Thyroid gland (tissue), 4 donors: ENCODE measurements around the gene RANBP10. TPM values are rescaled to one million over a fixed set of nuclear protein-coding genes. Genes with fewer than 3 reads are reported as not detected.

Experiments
- DNase-seq, 2 donors: peaks; one replicate each; pipeline ENCODE4 v3.0.0-alpha.2; 2019
- H3K27ac ChIP-seq, 3 donors: fragments of 200-600 bp; sonication (generic); 1 replicate in 2 of 3; 2 replicates in 1 of 3; pipeline ENCODE4 v1.5.1; 2016 to 2019; ENCODE audit warnings: mild to moderate bottlenecking in 1 of 3, moderate library complexity in 1 of 3
- H3K27me3 ChIP-seq: fragments of 200-600 bp; sonication (generic); one replicate; pipeline ENCODE4 v1.5.1; 2019
- H3K36me3 ChIP-seq, 2 donors: fragments of 200-600 bp; sonication (generic); one replicate each; pipeline ENCODE4 v1.5.1; 2016 to 2019
- H3K4me1 ChIP-seq, 2 donors: fragments of 200-600 bp; sonication (generic); one replicate each; pipeline ENCODE4 v1.5.1; 2017 to 2019
- H3K4me3 ChIP-seq, 3 donors: fragments of 200-600 bp; sonication (generic); replicated peaks in 1 of 3; 1 replicate in 2 of 3; 2 replicates in 1 of 3; pipeline ENCODE4 v1.5.1; 2016; ENCODE audit warnings: mild to moderate bottlenecking in 1 of 3
- H3K9me3 ChIP-seq: fragments of 200-600 bp; sonication (generic); one replicate; pipeline ENCODE4 v1.5.1; 2017
- POLR2A ChIP-seq, 2 donors: fragments of 450-650 bp; IDR thresholded peaks; one replicate each; pipeline ENCODE4 v1.6.1; 2017; ENCODE audit warnings: antibody characterized with exemption in 2 of 2, mild to moderate bottlenecking in 2 of 2, moderate library complexity in 1 of 2
- WGBS, 2 donors: methylation state at CpG; one replicate each; pipeline ENCODE4 v1.1.5; 2017; 5-methylcytosine and 5-hydroxymethylcytosine counted together
- intact Hi-C: fragments of 100-400 bp; cut with DNase I; formaldehyde crosslinking; loops from one replicate; pipeline ENCODE4 v1.15.1; 2023
- total RNA-seq, 4 donors: library from RNA; depleted of rRNA; stranded (reverse); fragments of >200 nt; gene quantifications; one replicate each; pipeline ENCODE4 v1.2.3, GENCODE V29; 2016
- TF ChIP-seq, protein P1 (sequence below), 6 experiments: fragments of 200-600 bp in 3 of 6; fragments of 450-650 bp in 3 of 6; sonication (generic) in 3 of 6; IDR thresholded peaks; one replicate each; pipeline ENCODE4 v1.5.1; 2016 to 2019; ENCODE audit warnings: antibody characterized with exemption in 6 of 6, mild to moderate bottlenecking in 2 of 6, inconsistent platforms in 1 of 6, moderate library complexity in 1 of 6

The RANBP10 gene
- total RNA-seq, 4 donors from 2014 or later = 9.2 to 13.0 (median 11.0) TPM

DNA sequence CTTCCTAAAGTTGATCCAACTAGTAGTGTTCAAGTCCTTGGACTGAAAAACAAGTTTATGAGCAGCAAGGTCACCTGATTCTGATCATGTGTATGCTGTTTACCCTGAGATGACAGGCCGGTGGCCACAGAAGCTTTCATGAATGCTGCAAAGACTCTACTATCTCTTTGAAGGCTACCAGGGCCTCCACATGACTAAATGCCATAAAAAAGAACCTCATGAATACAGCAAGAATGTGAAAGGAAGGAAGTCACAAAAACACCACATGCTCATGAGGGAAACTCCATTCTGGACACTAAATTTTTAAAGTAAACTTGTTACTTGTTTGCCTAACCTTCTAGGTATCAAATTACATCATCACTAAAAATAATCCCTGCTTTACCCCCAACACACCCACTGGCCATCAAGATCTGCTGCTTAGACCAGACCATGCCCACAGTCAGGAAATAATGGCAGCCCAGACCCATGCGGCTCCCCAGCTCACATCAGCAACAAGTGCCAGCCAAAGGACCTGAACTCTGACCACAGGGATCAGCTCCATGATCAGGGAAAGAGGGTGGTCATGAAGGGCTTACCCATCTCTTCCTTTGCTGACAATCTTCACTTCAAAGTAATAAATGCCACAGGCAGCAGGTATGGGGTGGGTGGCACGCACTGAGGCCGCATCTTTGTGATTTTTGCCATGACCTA is 1.4 kb downstream of the RANBP10 start:
- 73 to 88% methylated on average over 4 of the region's 4 CpGs for WGBS, 2 donors
- Histone ChIP-seq H3K36me3 (no peaks in the 10 kb centered on the region), H3K27ac (no peak overlapping the region), H3K4me1 (peaks cover 17 to 28% of the 10 kb centered on the region in 2 donors), H3K27me3 (no peaks in the 10 kb centered on the region), H3K9me3 (no peaks in the 10 kb centered on the region), H3K4me3 (no peak overlapping the region)
- no peak for DNase-seq
- TF ChIP-seq POLR2A (IDR thresholded peaks at IDR 0.05) = no peak
- TF ChIP-seq, protein P1, sequence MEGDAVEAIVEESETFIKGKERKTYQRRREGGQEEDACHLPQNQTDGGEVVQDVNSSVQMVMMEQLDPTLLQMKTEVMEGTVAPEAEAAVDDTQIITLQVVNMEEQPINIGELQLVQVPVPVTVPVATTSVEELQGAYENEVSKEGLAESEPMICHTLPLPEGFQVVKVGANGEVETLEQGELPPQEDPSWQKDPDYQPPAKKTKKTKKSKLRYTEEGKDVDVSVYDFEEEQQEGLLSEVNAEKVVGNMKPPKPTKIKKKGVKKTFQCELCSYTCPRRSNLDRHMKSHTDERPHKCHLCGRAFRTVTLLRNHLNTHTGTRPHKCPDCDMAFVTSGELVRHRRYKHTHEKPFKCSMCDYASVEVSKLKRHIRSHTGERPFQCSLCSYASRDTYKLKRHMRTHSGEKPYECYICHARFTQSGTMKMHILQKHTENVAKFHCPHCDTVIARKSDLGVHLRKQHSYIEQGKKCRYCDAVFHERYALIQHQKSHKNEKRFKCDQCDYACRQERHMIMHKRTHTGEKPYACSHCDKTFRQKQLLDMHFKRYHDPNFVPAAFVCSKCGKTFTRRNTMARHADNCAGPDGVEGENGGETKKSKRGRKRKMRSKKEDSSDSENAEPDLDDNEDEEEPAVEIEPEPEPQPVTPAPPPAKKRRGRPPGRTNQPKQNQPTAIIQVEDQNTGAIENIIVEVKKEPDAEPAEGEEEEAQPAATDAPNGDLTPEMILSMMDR (IDR thresholded peaks at IDR 0.05) = no peak
- intact Hi-C loops = loop anchor here (5.0 kb wide), 3 partner anchors 37 to 128 kb away; partner anchors contain the start of genes GFOD2 and THAP11

DNA sequence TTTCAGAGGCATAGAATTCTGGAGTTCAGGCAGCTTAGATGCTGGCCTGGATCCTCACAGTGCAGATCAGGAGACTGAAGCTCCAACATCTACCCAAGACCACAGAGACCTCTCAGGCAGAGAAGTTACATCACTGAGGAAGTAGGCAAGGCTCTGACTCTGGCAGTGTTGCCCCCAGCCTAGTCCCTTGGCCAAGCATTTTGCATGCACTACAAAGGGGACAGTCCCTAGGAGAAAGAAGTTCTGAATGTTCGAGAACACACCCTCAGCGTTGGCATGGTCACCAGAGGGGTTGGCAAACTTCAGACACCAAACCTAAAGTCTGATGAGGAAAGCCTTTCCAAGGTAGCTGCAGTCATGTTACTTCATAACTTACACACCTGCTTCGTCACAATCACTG is 2.5 kb downstream of the RANBP10 start:
- no peak for DNase-seq
- Histone ChIP-seq H3K4me1 (peaks cover 17 to 29% of the 10 kb centered on the region in 2 donors), H3K27ac (no peak overlapping the region), H3K27me3 (no peaks in the 10 kb centered on the region), H3K36me3 (no peaks in the 10 kb centered on the region), H3K4me3 (no peak overlapping the region), H3K9me3 (no peaks in the 10 kb centered on the region)
- intact Hi-C loops = loop anchor here (5.0 kb wide), 2 partner anchors 87 to 127 kb away; partner anchors contain the start of gene GFOD2
- WGBS, 2 donors = 90 to 96% methylated on average over 3 of the region's 3 CpGs
- no peak for TF ChIP-seq POLR2A (IDR thresholded peaks at IDR 0.05)
- TF ChIP-seq, protein P1 (IDR thresholded peaks at IDR 0.05) = no peak

DNA sequence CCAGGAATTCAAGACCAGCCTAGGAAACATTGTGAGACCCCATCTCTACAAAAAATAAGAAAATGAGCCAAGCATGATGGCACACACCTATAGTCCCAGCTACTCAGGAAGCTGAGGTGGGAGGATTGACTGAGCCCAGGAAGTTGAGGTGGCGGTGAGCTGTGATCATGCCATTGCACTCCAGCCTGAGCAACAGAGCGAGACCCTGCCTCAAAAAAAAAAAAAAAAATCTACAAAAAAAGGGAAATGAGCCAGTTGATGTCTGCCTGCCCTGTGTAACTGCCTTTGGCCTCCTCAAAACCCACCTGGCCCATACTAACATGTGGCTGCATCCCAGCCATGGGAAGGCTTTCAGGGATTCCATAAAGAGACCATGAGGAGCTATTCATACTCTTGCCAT is 4.5 kb downstream of the RANBP10 start:
- intact Hi-C loops = loop anchor here (5.0 kb wide), 2 partner anchors 85 to 125 kb away; partner anchors contain the start of gene GFOD2
- no peak overlapping the region for H3K4me3 ChIP-seq
- H3K9me3 ChIP-seq = no peaks in the 10 kb centered on the region
- no peaks in the 10 kb centered on the region for H3K36me3 ChIP-seq
- H3K27me3 ChIP-seq = no peaks in the 10 kb centered on the region
- TF ChIP-seq, protein P1 (IDR thresholded peaks at IDR 0.05) = no peak
- no peak for TF ChIP-seq POLR2A (IDR thresholded peaks at IDR 0.05)
- peaks cover 12 to 25% of the 10 kb centered on the region in 2 donors for H3K4me1 ChIP-seq
- H3K27ac ChIP-seq = no peak overlapping the region
- no peak for DNase-seq
- 87 to 89% methylated on average over 2 of the region's 2 CpGs for WGBS, 2 donors

DNA sequence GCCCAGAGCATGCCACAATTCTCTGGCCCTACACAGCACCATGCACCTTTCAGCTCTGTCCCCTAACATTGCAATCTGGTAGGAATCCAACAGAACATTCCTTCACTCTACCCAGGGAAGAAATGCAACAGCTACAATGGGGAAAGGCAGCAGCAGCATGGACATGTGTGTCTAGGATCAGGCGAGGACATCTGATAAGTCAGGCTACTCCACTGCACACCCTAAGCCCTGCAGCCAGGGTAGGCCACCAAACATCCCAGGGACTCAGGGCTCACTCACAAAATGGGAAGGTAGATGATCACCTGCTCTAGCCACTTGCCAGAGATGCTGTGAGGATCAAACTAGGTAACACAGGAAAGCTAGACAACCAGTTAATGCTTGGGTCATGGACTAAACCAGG is 5.1 kb downstream of the RANBP10 start:
- intact Hi-C loops = loop anchor here (5.0 kb wide), 2 partner anchors 84 to 124 kb away; partner anchors contain the start of gene GFOD2
- Histone ChIP-seq H3K27me3 (no peaks in the 10 kb centered on the region), H3K4me3 (no peak overlapping the region), H3K27ac (no peak overlapping the region), H3K9me3 (no peaks in the 10 kb centered on the region), H3K4me1 (peaks cover 12 to 25% of the 10 kb centered on the region in 2 donors), H3K36me3 (no peaks in the 10 kb centered on the region)
- no peak for DNase-seq
- no peak for TF ChIP-seq POLR2A (IDR thresholded peaks at IDR 0.05)
- TF ChIP-seq, protein P1 (IDR thresholded peaks at IDR 0.05) = no peak
- 100% methylated on average over 1 of the region's 1 CpG for WGBS, 2 donors

DNA sequence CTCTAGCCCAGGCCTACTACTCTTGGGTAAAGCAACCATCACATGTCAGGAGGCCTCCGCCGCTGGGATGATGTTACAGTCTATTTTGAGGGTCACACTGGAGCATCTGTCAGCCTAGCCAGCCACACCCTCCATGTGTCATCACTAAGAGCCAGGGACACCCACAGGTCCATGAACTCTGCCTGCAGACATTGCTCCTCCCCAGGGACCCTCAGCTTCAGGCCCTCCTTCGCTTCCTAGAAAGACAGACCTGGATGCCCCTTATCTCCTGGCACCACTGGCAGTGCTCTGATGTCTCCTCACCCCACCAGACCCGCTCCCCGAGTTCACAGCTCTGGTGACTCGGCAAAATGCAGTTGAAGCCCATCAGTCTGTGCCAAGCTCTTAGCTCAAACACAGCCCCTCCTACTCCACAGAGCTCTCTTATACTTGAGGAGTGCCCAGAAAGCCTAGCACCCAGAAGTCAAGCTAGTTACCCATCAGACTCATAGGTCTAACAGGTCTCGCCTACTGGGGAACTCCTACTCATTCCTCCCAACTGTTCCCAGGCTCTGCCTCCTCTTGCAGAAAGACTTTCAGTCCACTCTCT is 5.9 kb downstream of the RANBP10 start:
- H3K27me3 ChIP-seq = no peaks in the 10 kb centered on the region
- WGBS, 2 donors = 82 to 91% methylated on average over 5 to 6 of the region's 7 CpGs
- TF ChIP-seq, protein P1 (IDR thresholded peaks at IDR 0.05) = no peak
- no peak for TF ChIP-seq POLR2A (IDR thresholded peaks at IDR 0.05)
- intact Hi-C loops = loop anchor here (5.0 kb wide), 2 partner anchors 83 to 123 kb away; partner anchors contain the start of gene GFOD2
- H3K9me3 ChIP-seq = no peaks in the 10 kb centered on the region
- peaks cover 7 to 22% of the 10 kb centered on the region in 2 donors for H3K4me1 ChIP-seq
- H3K27ac ChIP-seq = no peak overlapping the region
- no peak overlapping the region for H3K4me3 ChIP-seq
- H3K36me3 ChIP-seq = no peaks in the 10 kb centered on the region
- no peak for DNase-seq
